ENCODE data around the gene YAF2. TPM values are rescaled to one million over a fixed set of nuclear protein-coding genes. Genes with fewer than 3 reads are reported as not detected.

YAF2 gene
- total and polyA plus RNA-seq, 2 experiments from 2014 or later = 1.0 TPM

DNA sequence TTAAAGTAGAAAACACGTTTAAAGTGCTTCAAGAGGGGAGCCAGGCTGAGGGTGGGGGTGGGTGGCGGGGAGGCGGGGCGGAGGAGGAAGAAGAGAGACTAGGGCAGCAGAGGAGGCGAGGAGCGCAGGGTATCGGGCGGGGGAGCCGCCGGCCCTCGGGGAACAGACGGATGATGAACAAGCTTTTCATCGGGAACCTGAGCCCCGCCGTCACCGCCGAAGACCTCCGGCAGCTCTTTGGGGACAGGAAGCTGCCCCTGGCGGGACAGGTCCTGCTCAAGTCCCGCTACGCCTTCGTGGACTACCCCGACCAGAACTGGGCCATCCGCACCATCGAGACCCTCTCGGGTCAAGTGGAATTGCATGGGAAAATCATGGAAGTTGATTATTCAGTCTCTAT is 48.7 kb upstream of the YAF2 start (continued):
- TF ChIP-seq, protein P1, sequence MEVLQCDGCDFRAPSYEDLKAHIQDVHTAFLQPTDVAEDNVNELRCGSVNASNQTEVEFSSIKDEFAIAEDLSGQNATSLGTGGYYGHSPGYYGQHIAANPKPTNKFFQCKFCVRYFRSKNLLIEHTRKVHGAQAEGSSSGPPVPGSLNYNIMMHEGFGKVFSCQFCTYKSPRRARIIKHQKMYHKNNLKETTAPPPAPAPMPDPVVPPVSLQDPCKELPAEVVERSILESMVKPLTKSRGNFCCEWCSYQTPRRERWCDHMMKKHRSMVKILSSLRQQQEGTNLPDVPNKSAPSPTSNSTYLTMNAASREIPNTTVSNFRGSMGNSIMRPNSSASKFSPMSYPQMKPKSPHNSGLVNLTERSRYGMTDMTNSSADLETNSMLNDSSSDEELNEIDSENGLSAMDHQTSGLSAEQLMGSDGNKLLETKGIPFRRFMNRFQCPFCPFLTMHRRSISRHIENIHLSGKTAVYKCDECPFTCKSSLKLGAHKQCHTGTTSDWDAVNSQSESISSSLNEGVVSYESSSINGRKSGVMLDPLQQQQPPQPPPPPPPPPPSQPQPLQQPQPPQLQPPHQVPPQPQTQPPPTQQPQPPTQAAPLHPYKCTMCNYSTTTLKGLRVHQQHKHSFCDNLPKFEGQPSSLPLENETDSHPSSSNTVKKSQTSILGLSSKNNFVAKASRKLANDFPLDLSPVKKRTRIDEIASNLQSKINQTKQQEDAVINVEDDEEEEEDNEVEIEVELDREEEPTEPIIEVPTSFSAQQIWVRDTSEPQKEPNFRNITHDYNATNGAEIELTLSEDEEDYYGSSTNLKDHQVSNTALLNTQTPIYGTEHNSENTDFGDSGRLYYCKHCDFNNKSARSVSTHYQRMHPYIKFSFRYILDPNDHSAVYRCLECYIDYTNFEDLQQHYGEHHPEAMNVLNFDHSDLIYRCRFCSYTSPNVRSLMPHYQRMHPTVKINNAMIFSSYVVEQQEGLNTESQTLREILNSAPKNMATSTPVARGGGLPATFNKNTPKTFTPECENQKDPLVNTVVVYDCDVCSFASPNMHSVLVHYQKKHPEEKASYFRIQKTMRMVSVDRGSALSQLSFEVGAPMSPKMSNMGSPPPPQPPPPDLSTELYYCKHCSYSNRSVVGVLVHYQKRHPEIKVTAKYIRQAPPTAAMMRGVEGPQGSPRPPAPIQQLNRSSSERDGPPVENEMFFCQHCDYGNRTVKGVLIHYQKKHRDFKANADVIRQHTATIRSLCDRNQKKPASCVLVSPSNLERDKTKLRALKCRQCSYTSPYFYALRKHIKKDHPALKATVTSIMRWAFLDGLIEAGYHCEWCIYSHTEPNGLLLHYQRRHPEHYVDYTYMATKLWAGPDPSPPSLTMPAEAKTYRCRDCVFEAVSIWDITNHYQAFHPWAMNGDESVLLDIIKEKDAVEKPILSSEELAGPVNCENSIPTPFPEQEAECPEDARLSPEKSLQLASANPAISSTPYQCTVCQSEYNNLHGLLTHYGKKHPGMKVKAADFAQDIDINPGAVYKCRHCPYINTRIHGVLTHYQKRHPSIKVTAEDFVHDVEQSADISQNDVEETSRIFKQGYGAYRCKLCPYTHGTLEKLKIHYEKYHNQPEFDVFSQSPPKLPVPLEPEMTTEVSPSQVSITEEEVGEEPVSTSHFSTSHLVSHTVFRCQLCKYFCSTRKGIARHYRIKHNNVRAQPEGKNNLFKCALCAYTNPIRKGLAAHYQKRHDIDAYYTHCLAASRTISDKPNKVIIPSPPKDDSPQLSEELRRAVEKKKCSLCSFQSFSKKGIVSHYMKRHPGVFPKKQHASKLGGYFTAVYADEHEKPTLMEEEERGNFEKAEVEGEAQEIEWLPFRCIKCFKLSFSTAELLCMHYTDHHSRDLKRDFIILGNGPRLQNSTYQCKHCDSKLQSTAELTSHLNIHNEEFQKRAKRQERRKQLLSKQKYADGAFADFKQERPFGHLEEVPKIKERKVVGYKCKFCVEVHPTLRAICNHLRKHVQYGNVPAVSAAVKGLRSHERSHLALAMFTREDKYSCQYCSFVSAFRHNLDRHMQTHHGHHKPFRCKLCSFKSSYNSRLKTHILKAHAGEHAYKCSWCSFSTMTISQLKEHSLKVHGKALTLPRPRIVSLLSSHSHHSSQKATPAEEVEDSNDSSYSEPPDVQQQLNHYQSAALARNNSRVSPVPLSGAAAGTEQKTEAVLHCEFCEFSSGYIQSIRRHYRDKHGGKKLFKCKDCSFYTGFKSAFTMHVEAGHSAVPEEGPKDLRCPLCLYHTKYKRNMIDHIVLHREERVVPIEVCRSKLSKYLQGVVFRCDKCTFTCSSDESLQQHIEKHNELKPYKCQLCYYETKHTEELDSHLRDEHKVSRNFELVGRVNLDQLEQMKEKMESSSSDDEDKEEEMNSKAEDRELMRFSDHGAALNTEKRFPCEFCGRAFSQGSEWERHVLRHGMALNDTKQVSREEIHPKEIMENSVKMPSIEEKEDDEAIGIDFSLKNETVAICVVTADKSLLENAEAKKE (CRISPR knock-in tag; IDR thresholded peaks at IDR 0.05) = no peak

DNA sequence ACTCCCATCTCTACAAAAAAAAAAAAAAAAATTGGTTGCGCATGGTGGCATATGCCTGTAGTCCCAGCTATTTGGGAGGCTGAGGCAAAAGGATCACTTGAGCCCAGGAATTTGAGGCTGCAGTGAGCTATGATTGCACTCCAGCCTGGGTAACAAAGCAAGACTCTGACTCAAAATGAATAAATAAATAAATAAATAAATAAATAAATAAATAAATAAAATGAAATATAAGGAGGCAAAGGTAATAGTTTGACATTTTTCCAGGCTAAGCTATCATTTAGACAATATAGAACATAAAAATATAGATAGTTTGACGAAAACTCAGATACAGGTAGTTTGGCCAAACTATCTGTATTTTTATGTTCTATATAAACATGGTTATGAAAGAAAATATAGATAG is 47.4 kb upstream of the YAF2 start:
- no peaks in the 10 kb centered on the region for H3K9me3 Mint-ChIP-seq
- Histone ChIP-seq H3K4me3 (no peak overlapping the region), H3K4me1 (ENCODE audit: insufficient read depth) (no peaks in the 10 kb centered on the region), H2AFZ (no peak overlapping the region), H3K27me3 (ENCODE audit: insufficient read depth) (no peaks in the 10 kb centered on the region), H3K79me2 (replicated peaks; ENCODE audit: insufficient read depth) (no peaks in the 10 kb centered on the region), H3F3A (replicated peaks; ENCODE audit: low read depth) (no peaks in the 10 kb centered on the region), H3K4me2 (no peak overlapping the region), H3K36me3 (ENCODE audit: insufficient read depth) (no peaks in the 10 kb centered on the region), H3K27ac (ENCODE audit: low read depth) (no peak overlapping the region), H4K20me1 (replicated peaks; ENCODE audit: insufficient read depth) (no peaks in the 10 kb centered on the region), H3K9me2 (ENCODE audit: insufficient read depth) (no peaks in the 10 kb centered on the region)
- H3K36me3 Mint-ChIP-seq (ENCODE audit: low read depth) = no peaks in the 10 kb centered on the region
- H3K4me3 Mint-ChIP-seq = no peak overlapping the region
- DNase-seq (ENCODE audit: low spot score) (no peak), ATAC-seq (no peak)
- no peaks in the 10 kb centered on the region for H3K4me1 Mint-ChIP-seq
- H3K27ac Mint-ChIP-seq = no peak overlapping the region
- no peaks in the 10 kb centered on the region for H3K27me3 Mint-ChIP-seq (ENCODE audit: insufficient read depth, low read depth, poor library complexity)
- TF ChIP-seq, protein P2, sequence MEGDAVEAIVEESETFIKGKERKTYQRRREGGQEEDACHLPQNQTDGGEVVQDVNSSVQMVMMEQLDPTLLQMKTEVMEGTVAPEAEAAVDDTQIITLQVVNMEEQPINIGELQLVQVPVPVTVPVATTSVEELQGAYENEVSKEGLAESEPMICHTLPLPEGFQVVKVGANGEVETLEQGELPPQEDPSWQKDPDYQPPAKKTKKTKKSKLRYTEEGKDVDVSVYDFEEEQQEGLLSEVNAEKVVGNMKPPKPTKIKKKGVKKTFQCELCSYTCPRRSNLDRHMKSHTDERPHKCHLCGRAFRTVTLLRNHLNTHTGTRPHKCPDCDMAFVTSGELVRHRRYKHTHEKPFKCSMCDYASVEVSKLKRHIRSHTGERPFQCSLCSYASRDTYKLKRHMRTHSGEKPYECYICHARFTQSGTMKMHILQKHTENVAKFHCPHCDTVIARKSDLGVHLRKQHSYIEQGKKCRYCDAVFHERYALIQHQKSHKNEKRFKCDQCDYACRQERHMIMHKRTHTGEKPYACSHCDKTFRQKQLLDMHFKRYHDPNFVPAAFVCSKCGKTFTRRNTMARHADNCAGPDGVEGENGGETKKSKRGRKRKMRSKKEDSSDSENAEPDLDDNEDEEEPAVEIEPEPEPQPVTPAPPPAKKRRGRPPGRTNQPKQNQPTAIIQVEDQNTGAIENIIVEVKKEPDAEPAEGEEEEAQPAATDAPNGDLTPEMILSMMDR (conservative IDR thresholded peaks at IDR 0.05; ENCODE audit: low read depth in 2 of 2) = no peak
- TF ChIP-seq POLR2AphosphoS5 (IDR thresholded peaks at IDR 0.05; ENCODE audit: low read depth) (no peak), NANOG (IDR thresholded peaks at IDR 0.05; ENCODE audit: borderline replicate concordance) (no peak), JUNB (IDR thresholded peaks at IDR 0.05; ENCODE audit: unreplicated experiment) (no peak), EZH2phosphoT487 (IDR thresholded peaks at IDR 0.05; ENCODE audit: unreplicated experiment) (no peak), ZNF114 (CRISPR knock-in tag; IDR thresholded peaks at IDR 0.05) (no peak), EZH2 (IDR thresholded peaks at IDR 0.05; ENCODE audit: low read depth, unreplicated experiment) (no peak)
- TF ChIP-seq, protein P3, sequence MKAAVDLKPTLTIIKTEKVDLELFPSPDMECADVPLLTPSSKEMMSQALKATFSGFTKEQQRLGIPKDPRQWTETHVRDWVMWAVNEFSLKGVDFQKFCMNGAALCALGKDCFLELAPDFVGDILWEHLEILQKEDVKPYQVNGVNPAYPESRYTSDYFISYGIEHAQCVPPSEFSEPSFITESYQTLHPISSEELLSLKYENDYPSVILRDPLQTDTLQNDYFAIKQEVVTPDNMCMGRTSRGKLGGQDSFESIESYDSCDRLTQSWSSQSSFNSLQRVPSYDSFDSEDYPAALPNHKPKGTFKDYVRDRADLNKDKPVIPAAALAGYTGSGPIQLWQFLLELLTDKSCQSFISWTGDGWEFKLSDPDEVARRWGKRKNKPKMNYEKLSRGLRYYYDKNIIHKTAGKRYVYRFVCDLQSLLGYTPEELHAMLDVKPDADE (IDR thresholded peaks at IDR 0.05) = no peak
